HepG2 (cell line): ENCODE results near the gene FGF21. TPM values are rescaled to one million over a fixed set of nuclear protein-coding genes. Genes with fewer than 3 reads are reported as not detected.

Experiments
- FOXA3 ChIP-seq: IDR thresholded peaks from 2 replicates; pipeline ENCODE4 v1.6.1; 2016; ENCODE audit warnings: missing genetic modification reagents, missing compliant biosample characterization
- HNF4A ChIP-seq: sonication (generic); formaldehyde crosslinking; IDR thresholded peaks from 2 replicates; pipeline ENCODE4 v1.4.0; 2020; ENCODE audit warnings: missing genetic modification reagents
- HNRNPUL1 ChIP-seq: fragments of 200-400 bp; formaldehyde crosslinking; IDR thresholded peaks from 2 replicates; pipeline ENCODE4 v1.6.1; 2017; ENCODE audit warnings: low read depth, mild to moderate bottlenecking, low read length, moderate library complexity
- IKZF1 ChIP-seq: fragments of 450-650 bp; IDR thresholded peaks from 2 replicates; pipeline ENCODE4 v1.7.1; 2016
- KDM5B ChIP-seq: sonication (generic); formaldehyde crosslinking; IDR thresholded peaks from 2 replicates; pipeline ENCODE4 v1.4.0; 2020; ENCODE audit warnings: missing genetic modification reagents, mild to moderate bottlenecking, borderline replicate concordance
- MAFG ChIP-seq: sonication (generic); formaldehyde crosslinking; IDR thresholded peaks from 2 replicates; pipeline ENCODE4 v1.5.1; 2020; ENCODE audit warnings: mild to moderate bottlenecking, missing genetic modification reagents
- MIER2 ChIP-seq: IDR thresholded peaks from 2 replicates; pipeline ENCODE4 v1.6.1; 2016; ENCODE audit warnings: missing biosample characterization, missing genetic modification reagents
- MXD4 ChIP-seq: IDR thresholded peaks from 2 replicates; pipeline ENCODE4 v1.6.1; 2016; ENCODE audit warnings: mild to moderate bottlenecking, missing biosample characterization, missing genetic modification reagents
- RFXANK ChIP-seq: IDR thresholded peaks from 2 replicates; pipeline ENCODE4 v1.6.1; 2016
- SKIL ChIP-seq: sonication (generic); formaldehyde crosslinking; IDR thresholded peaks from 2 replicates; pipeline ENCODE4 v1.8.0; 2022; ENCODE audit warnings: missing genetic modification reagents, mild to moderate bottlenecking, moderate library complexity, borderline replicate concordance
- SRSF1 ChIP-seq: fragments of 200-400 bp; formaldehyde crosslinking; optimal IDR thresholded peaks from 2 replicates; pipeline ENCODE3; 2017; ENCODE audit warnings: mild to moderate bottlenecking, low read depth, low read length, moderate library complexity
- SUZ12 ChIP-seq: fragments of 150-350 bp; IDR thresholded peaks from 2 replicates; pipeline ENCODE4 v1.6.1; 2014; ENCODE audit warnings: low read depth, low read length
- TBL1XR1 ChIP-seq: fragments of 150-350 bp; IDR thresholded peaks from 2 replicates; pipeline ENCODE4 v1.6.1; 2014; ENCODE audit warnings: borderline replicate concordance, low read length; ENCODE audit not compliant: partially characterized antibody
- ZBTB4 ChIP-seq: sonication (generic); formaldehyde crosslinking; IDR thresholded peaks from 2 replicates; pipeline ENCODE4 v1.4.0; 2020; ENCODE audit warnings: missing genetic modification reagents, mild to moderate bottlenecking, borderline replicate concordance
- ZMAT3 ChIP-seq: sonication (generic); formaldehyde crosslinking; conservative IDR thresholded peaks from 2 replicates; pipeline ENCODE4 v1.7.0; 2021; ENCODE audit warnings: missing genetic modification reagents
- ZNF24 ChIP-seq: fragments of 450-650 bp; IDR thresholded peaks from 2 replicates; pipeline ENCODE4 v1.6.1; 2017; ENCODE audit warnings: antibody characterized with exemption, mild to moderate bottlenecking
- ZNF335 ChIP-seq: sonication (generic); formaldehyde crosslinking; IDR thresholded peaks from 2 replicates; pipeline ENCODE4 v1.4.0; 2020; ENCODE audit warnings: missing genetic modification reagents
- ZNF782 ChIP-seq: sonication (generic); formaldehyde crosslinking; IDR thresholded peaks from 2 replicates; pipeline ENCODE4 v1.4.0; 2020; ENCODE audit warnings: missing genetic modification reagents, mild to moderate bottlenecking, borderline replicate concordance
- ZSCAN21 ChIP-seq: sonication (generic); formaldehyde crosslinking; IDR thresholded peaks from 2 replicates; pipeline ENCODE4 v1.8.0; 2022; ENCODE audit warnings: mild to moderate bottlenecking, missing genetic modification reagents, moderate library complexity, borderline replicate concordance
- polyA plus RNA-seq, 8 experiments: library from polyadenylated mRNA; depleted of rRNA in 3 of 8; stranded (reverse) in 7 of 8; unstranded in 1 of 8; fragments of >200 nt; fragmentation: Illumina TruSeq in 4 of 8; extraction: Trizol in 4 of 8; gene quantifications; 2 replicates each; pipeline versions ENCODE4 v1.2.1 to v1.2.3, GENCODE V29; 2011 to 2016; ENCODE audit warnings: low read depth in 4 of 8, missing spikeins in 1 of 8, mixed read lengths in 1 of 8; ENCODE audit not compliant: insufficient read depth in 1 of 8
- total RNA-seq, 5 experiments: library from RNA; depleted of rRNA; stranded (reverse); fragments of >200 nt; fragmentation: Illumina TruSeq; extraction: Trizol; gene quantifications; 2 replicates each; pipeline ENCODE4 v1.2.3, GENCODE V29; 2016; ENCODE audit warnings: low read depth in 1 of 5
- TF ChIP-seq, protein P1 (sequence below), 2 experiments: sonication (generic) in 1 of 2; formaldehyde crosslinking in 1 of 2; IDR thresholded peaks; 2 replicates each; pipeline versions ENCODE4 v1.4.0 to v1.6.1; 2018 to 2020; ENCODE audit warnings: missing genetic modification reagents in 2 of 2, borderline replicate concordance in 1 of 2, low read depth in 1 of 2, mild to moderate bottlenecking in 1 of 2, missing biosample characterization in 1 of 2
- TF ChIP-seq, protein P2 (sequence below): IDR thresholded peaks from 2 replicates; pipeline ENCODE4 v1.6.1; 2012; ENCODE audit warnings: low read depth, low read length, improper control_type of control experiment

Gene FGF21
- total and polyA plus RNA-seq, 2 of the 13 experiments (the other 11 are each of a cell fraction or from before 2014, with no cell fraction given), result 0.17 TPM; not detected in 1

DNA sequence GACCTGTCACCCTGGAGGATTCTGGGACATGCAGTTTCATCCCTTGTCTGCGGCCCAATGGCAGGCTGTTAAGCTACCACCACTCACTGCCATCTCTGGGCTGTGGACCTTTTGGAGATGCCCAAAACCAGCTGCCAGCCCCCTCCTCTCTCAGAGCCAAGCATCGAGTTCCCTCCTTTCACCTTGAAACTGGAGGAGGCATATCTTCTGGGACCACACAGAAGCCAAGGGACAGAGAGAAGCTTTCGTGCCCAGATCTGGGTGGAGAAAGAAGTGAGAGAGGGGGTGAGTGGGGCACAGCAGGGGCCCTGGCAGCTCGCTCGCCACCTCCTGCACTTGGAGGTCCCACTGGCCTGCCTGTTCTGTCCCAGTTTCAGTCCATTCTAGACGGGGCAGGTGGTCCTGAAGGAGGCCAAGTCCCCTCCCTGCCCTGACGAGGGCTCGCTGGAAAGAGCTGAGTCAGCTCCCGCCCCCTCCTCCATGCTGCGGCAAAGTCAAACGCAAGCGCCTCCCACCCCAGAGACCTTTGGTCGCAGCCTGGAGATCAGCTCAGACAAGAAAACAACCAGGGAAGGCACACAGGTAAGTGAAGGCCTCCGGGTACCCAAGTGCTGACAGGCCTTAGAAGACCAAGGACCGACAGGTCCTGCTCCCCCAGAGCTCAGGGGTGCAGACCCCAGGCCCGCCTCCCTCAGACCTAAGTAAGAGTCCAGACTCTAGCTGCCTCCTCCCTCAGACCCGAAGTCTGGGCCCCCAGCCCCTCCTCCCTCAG is 51.7 kb downstream of the FGF21 start (continued):
- TF ChIP-seq ZMAT3 (CRISPR knock-in tag), result 0 out of 2 replicates have a peak, but pooled peaks have one; percentile 44
- no peak for TF ChIP-seq ZNF335 (CRISPR knock-in tag)
- no peak; the same call in 1 of the 2 replicates for TF ChIP-seq SUZ12
- TF ChIP-seq, protein P1, sequence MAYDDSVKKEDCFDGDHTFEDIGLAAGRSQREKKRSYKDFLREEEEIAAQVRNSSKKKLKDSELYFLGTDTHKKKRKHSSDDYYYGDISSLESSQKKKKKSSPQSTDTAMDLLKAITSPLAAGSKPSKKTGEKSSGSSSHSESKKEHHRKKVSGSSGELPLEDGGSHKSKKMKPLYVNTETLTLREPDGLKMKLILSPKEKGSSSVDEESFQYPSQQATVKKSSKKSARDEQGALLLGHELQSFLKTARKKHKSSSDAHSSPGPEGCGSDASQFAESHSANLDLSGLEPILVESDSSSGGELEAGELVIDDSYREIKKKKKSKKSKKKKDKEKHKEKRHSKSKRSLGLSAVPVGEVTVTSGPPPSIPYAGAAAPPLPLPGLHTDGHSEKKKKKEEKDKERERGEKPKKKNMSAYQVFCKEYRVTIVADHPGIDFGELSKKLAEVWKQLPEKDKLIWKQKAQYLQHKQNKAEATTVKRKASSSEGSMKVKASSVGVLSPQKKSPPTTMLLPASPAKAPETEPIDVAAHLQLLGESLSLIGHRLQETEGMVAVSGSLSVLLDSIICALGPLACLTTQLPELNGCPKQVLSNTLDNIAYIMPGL (CRISPR knock-in tag; IDR thresholded peaks at IDR 0.05; ENCODE audit: borderline replicate concordance in 1 of 2, low read depth in 1 of 2), result peak in 1 of 2 experiments; percentile 77; a peak in 3 of 4 replicates
- no peak for TF ChIP-seq ZNF782
- TF ChIP-seq ZSCAN21 (CRISPR knock-in tag), result peak; percentile 31; the same call in 1 of the 2 replicates
- peak; percentile 98 for TF ChIP-seq MAFG (CRISPR knock-in tag)
- peak; percentile 53; the same call in 1 of the 2 replicates for TF ChIP-seq FOXA3 (CRISPR knock-in tag)
- TF ChIP-seq IKZF1, result no peak
- no peak for TF ChIP-seq HNRNPUL1
- TF ChIP-seq SRSF1, result peak; percentile 74
- TF ChIP-seq MIER2, result no peak
- TF ChIP-seq ZNF24, result no peak
- peak; percentile 91 for TF ChIP-seq HNF4A
- TF ChIP-seq TBL1XR1, result no peak
- TF ChIP-seq, protein P2, sequence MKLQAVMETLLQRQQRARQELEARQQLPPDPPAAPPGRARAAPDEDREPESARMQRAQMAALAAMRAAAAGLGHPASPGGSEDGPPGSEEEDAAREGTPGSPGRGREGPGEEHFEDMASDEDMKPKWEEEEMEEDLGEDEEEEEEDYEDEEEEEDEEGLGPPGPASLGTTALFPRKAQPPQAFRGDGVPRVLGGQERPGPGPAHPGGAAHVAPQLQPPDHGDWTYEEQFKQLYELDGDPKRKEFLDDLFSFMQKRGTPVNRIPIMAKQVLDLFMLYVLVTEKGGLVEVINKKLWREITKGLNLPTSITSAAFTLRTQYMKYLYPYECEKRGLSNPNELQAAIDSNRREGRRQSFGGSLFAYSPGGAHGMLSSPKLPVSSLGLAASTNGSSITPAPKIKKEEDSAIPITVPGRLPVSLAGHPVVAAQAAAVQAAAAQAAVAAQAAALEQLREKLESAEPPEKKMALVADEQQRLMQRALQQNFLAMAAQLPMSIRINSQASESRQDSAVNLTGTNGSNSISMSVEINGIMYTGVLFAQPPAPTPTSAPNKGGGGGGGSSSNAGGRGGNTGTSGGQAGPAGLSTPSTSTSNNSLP, result no peak
- no peak for TF ChIP-seq ZBTB4 (CRISPR knock-in tag)
- TF ChIP-seq MXD4, result no peak
- TF ChIP-seq SKIL, result no peak
- TF ChIP-seq RFXANK (CRISPR knock-in tag), result 0 out of 2 replicates have a peak, but pooled peaks have one; percentile 12
- TF ChIP-seq KDM5B, result peak; percentile 12; the same call in 1 of the 2 replicates
